Activated effector memory CD4-positive, alpha-beta T cell treated with Interleukin-2 at 50 U/mL for 16 hours (primary cell): ENCODE data around the gene USP54.
A peak's percentile ranks its signal among the peaks of the same experiment; 100 is the strongest.
"Not testable (repeated sequence)": the region's sequence is repeated elsewhere in the genome, so short reads cannot be mapped to it uniquely, and the experiment has no call there.

ENCODE experiments used
- DNase-seq: peaks from one replicate; pipeline ENCODE4 v3.0.0-alpha.2; 2020

Gene USP54

DNA sequence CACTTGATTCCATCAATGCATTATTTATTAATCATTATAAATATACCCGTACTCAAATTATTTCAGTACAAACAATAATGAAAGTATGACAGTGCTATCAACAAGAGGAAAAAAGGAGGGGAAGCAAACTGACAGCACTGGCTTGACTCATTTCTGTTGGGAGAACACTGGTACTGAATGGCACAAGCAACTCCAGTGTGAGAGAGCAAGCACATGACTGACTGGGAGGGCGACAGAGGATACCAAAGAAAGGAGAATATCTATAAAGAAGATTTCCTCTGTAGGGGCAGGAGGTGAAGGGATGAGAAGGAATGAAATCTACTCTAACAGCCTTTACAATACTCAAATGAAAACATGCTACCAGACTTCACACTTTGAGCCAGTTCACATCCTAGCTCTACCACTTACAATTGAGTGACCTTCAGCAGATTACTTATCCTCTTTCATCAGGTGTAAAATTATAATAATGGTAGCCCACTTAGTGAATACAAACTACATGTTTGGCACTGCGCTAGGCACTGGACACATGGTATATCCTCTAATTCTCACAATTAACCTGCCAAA, 1.5 kb downstream of the USP54 start:
- no peak for DNase-seq

DNA sequence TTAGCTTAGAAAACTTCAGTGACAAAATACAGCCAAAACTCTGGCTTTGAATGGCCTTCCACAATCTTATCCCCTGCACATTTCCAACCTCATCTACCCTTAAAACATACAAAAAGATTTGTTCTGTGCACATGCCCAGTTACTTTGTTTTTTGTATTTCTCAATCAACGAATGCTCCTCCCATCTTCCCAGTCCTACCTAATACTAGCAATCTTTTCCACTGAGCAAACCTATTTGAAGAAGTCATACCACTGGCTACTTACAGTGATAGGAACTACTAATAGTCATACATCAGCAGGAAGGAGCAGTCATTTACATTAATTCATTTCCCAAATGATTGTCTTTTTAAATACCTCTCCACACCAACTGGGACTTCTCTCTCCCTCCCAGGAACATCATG, 2.5 kb downstream of the USP54 start:
- no peak for DNase-seq

DNA sequence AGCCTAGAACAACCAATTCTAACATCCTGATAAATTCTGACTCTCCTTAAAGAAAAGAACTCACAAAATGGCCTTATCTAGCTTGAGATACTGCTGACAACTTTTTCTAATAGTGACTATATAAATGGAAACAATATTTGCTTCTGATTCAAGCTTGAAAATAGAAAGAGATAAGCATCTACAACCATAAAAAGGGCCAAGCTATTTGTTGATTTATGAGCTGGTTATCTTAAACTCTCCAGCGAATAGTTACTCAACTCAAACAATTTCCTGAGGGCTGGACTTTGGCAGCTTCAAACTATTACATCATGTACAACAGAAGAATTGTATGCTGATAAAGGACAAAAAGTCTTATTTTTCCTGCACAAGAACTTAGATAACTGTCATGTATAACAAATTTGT, 4.6 kb downstream of the USP54 start:
- no peak for DNase-seq

DNA sequence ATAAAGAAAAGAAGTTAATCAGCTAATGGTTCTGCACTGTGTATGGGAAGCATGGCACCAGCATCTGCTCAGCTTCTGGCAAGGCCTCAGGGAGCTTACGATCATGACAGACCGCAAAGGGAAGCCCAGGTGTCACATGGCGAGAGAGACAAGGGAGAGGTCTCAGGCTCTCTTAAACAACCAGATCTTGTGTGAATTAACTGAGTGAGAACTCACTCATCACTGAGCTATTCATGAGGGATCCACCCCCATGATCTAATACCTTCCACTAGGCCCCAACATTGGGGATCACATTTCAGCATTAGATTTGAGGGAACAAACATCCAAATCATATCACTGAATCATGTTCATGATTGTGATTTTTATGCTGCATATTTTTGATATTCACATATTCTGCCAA, 5.8 kb downstream of the USP54 start:
- DNase-seq: no peak

DNA sequence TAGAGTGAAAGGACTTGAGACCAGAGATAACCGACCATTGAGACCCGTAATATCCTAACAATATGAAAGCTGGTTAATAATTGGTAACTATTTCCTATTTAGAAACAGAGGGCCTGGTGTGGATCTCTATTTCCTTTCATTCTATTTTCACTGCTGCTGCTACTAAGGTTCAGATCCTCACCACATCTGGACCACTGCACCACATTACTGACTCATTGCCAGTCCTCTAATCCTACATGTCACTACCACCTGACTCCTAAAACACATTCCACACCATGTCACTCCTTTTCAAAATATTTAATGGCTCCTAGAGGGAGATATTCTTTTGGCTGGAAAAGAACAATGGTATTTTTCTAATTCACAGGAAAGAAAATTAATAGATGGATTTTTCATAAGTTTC, 6.4 kb downstream of the USP54 start:
- DNase-seq: no peak

DNA sequence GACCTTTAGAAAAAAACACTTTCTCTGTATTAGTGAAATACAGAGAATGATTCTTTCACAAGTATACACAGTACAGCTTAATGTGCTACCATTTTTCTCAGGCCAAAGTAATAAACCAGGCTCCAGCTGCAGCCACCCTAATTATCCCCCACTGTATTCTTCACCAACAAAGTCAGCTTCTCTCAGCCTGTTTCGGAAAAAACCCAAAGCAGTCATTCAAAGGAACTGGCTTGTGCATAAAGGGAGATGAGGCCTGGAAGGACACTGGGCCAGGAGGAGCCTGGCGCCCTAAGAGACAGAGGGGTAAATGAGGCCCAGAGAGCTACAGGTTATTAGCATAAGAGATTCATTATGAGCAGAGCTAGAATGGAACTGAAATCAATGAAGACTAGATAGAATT, 9.2 kb downstream of the USP54 start:
- DNase-seq: no peak

DNA sequence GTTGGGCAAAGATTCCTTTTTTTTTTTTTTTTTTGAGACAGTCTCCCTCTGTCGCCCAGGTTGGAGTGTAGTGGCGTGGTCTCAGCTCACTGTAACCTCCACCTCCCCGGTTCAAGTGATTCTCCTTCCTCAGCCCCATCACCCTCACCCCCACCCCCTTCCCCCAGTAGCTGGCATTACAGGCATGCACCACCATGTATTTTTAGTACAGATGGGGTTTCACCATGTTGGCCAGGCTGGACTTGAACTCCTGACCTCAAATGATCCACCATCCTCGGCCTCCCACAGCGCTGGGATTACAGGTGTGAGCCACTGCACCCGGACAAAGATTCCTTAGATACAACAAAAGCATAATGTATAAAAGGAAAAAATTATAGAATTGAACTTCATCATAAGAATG, 12.2 kb downstream of the USP54 start:
- DNase-seq: not testable (repeated sequence)

DNA sequence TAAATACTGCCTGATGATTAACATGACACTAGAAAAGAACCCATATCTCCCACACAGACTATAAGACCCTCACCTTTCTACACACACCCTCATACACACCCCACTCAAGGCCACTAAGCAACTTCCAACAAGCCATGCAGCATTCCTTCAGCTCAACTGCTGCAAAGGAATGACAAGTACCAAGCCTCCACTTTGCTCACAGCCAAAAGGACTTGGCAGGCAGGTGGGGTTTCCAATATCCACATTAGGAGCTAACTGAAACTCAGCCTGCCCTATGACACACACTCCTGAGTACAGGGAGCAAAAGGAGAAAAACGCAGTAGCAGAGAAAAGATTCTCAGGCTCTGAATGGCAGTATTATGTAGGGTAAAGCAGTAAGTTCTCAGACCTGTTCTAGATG, 13.4 kb downstream of the USP54 start:
- no peak for DNase-seq

DNA sequence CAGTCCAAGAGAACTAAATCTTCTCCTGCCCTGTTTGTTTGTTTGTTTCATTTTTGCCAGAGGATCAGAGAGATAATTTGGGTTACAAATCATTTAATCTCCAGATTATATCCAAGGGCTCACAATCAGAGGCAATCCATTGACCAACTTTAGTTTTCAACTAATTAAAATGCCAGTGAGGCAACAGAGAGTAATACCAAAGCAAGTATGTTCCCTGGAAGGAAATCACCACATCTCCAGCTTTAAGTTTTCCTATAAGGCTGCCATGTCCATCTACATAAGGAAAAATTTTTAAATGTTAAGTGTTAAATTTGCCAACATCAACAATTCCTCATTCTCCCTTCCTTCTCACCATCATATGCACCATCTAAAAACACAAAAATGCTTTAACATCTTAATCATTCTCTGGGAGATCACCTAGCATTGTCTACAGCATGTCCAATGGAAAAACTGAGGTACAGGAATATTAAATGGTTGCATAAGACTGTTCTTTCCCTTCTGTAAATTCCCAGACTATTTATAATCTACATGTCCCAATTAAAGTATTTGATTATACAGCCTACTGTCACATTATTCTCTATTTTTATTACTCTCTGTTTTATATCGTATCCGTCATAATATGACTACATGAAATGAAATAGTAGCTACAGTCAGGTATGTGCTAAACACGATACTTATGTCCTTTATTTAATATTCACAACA, 14.1 kb downstream of the USP54 start:
- DNase-seq: no peak

DNA sequence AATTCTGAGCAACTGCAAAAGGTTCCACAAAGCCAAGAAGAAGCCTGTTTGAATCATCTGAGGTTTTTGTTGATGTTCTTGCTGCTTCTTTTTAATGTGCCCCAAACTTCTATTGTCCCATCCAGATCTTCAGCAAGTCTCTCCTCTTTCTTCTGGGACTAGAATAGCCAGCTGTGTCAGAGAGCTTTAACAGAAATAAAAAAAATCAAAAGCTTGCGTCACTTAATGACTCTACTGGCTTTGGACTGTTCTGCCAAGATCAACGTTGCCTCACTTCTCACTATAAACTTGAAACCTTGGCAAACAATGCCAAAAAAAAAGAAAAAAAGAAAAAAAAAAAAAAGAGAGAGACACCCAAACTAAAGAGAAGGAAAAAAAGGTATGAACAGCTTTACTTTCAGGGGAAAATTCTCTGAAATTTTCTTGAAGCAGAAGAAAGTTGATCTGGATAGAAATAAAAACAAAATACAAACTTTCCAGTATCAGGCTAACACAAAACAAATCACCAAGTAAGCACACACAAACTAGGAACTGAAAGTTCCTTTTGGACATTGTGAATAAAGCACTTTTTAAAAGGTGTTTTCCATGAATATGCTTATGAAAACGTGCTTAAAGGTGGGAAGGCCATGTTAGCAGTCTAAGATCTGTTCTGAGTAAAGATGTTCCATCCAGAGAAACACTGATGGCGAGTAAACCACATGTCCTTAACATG, 14.8 kb downstream of the USP54 start:
- no peak for DNase-seq

DNA sequence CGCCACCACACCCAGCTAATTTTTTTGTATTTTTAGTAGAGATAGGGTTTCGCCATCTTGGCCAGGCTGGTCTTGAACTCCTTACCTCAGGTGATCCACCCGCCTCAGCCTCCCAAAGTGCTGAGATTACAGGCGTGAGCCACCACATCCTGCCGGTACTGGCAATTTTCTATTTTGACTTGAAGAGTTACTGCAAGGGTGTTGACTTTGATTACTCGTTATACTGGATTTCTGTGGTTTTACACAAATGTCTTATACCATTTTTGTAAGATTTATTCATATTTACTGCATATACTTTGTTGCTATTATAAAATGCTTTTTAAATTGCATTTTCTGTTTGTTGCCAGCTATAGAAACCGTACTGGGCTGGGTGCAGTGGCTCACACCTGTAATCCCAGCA, 24.1 kb downstream of the USP54 start:
- not testable (repeated sequence) for DNase-seq

DNA sequence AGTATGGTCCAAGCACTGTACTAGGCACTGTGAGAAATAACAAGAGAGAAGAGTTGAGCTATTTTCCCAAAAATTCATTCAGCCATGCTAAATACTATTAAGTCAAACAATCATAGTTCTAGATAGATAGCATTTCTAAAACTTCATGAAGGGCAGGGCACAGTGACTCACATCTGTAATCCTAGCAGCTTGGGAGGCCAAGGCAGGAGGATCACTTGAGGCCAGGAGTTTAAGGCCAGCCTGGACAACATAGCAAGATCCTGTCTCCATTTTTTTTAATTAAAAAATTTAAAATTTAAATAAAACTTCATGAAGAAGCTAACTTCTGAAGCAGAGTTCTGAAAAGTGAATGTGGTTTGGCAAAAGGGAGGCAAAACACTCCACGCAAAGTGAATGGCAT, 29.9 kb downstream of the USP54 start:
- DNase-seq: no peak

DNA sequence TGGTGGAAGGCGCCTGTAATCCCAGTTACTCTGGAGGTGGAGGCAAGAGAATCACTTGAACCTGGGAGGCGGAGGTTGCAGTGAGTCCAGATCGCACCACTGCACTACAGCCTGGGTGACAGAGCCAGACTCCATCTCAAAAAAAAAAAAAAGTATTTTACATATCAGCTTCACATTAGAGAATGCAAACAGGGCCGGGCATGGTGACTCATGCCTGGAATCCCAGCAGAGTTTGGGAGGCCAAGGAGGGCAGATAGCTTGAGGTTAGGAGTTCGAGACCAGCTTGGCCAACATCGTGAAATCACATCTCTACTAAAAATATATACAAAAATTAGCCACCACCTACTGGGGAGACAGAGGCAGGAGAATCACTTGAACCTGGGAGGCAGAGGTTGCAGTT, 31.6 kb downstream of the USP54 start:
- DNase-seq: no peak

DNA sequence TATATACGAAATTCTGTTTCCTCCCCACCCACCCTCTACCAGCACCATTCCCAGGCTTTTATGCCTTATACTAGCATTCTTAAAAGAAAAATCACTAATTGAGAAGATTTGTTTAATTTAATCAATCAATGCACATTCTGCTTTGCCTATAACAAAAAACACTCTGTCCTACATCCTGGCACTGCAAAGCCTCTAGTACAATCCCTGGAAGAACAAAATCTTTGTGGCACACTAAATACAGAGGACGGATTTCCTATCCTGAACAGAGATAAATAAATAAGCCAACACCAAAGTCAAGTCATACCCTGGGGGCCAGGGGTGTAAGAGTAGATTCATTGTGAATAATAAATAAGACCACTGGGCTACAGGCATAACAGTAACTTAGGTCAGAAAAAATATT, 34.3 kb downstream of the USP54 start:
- DNase-seq: no peak

DNA sequence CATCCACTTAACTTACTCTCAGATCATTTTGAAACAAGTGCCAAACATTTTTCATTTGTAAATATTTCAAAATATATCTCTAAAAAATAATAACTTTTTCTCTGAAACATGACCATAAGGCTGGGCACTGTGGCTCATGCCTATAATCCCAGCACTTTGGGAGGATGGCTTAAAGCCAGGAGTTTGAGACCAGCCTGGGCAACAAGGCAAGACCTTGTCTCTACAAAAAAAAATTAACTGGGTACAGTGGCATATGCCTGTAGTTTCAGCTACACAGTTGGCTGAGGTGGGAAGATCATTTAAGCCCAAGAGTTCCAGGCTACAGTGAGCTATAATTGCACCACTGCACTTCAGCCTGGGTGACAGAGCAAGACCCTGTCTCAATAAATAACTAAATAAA, 36.4 kb downstream of the USP54 start:
- no peak for DNase-seq

DNA sequence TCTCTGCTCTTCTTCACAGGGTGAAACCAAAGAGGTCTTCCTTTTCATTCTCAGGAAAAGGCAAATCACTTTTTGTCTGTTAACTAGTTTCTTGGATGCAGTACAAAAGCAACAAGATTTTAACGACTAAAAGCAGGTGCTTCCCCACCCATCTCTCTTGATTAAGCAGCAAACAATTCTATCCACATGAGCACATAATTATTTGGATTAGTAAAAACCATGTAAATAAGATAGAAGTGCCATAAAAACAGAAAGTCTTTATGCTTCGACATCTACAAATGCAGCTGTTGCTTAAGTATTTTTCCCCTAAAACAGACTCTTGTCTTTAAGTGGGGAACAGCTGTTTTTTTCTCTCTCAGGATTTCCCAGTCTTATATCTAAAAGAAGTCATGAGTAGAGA, 37.4 kb downstream of the USP54 start:
- DNase-seq: no peak

DNA sequence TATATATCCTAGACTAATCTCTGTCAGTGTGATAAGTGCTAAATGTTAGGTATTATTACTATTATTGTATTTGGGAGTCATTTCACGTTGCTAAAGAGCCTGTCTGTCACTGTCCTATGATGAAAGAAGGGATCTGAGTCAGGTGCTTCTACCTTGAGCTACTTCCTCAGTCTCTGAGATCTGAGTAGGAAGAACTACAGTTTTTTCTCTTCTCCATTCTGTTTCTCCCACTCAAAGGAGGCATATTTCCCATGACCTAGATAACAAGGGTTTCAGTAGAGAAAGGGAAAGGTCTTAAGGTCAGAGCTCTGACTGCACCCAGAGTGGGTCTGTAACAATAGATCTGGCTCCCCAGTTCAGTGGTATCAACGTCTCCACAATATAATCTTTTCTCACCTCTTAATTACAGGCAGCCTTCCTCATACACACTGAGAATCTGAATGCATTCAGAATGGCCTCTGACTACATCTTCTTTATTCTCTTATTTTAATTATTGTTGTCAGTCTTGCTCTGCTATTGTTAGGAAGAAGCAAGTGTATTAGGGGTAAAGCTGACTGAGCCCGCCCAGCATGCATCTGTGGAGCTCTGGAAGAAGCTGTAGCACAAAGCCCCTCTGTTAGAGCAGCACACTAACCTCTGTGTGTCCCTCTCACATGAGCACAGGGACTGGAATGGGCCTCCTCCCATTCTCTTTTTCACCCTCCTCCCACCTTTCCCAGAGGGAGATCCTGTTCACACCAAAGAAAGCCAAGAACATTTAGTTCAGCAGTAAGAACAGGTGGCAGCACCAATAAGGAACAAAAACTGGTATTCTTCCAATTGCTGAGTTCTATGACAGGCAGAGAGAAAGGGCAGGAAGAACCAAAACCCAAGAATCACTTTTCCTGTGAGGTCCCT, 38.1 kb downstream of the USP54 start:
- no peak for DNase-seq

DNA sequence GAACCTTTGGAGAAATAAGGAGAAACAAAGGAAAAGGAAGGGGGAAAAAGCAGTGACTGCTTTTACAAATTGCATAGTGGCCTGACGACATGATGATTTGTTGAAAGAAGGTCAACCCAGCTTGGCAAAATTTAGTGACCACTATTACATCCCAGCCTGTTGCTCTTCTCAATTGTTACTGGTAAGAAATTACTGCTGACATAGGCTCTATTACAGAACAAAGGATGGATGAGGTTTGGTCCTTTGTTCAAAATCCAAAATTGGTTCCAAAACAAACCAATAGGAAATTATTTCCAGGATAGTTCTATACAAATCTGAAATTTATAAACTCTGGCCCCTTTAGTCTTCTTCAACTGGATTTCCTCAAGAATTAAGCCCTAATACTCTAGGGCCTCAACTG, 39.6 kb downstream of the USP54 start:
- no peak for DNase-seq

DNA sequence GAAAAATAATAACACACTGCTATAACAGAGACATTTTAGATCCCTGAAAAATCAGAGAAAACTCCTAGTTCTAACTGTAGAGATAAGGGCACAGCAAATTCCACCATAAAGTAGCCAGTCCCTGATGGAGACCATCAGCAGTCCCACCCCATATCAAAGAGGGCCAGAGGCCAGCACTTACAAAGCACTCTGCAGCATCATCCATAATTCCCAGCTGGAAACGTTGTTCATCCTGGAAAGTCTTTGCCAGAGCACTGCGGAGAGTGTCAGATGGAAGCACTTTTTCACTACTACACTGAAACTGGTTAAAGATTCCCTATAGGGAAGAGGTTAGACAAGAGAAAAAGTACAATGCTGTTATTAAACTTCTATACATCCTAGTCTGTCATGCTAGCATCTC, 45.8 kb downstream of the USP54 start:
- no peak for DNase-seq

DNA sequence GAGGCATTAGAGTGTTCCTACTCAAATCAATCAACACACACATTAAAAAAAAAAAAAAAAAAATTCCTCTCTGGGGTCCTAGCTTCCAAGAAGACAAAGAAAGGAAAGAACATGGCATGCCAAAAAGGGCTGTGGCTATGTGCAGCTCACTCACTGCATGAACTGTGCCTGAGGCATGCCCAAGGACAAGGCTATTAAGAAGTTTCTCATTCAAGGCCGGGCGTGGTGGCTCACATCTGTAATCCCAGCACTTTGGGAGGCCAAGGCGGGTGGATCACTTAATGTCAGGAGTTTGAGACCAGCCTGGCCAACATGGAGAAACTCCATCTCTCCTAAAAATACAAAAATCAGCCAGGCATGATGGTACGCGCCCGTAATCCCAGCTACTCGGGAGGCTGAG, 53.4 kb downstream of the USP54 start:
- DNase-seq: no peak

DNA sequence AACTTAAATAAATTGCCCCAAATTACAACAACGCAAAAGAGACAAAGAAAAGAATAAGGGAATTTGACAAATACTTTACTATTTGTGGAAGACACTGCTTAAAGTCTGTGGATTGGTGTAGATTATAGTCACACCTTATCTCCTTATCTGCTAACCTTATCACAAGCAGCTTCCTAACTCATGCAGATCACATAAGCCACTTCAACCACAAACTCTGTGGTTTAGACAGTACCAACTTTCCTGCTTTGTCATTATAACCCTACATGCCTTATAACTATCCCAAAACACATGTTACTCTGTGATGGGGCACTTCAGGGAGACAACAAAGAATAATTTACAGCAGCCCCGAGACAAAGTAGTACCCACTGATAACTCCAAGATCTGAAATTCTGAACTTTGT, 53.9 kb downstream of the USP54 start:
- DNase-seq: no peak

DNA sequence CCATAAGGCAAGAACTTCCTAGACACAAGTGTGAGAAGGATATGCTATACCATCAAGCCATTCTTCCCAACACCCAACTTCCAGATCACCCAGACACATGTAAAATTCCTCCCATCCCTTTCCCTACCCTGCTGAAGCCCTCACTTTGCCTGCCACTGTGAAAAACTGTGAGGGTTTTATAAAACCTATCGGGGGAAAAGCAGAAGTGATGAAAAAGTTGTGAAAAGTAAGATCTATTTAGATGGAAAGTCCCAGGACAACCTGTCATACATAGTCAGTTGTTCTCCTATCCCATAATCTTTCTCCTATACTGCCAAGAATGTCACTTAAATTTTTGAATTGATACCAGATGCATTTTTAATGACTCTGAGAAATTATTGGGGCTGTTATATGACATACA, 56.3 kb downstream of the USP54 start:
- DNase-seq: no peak

DNA sequence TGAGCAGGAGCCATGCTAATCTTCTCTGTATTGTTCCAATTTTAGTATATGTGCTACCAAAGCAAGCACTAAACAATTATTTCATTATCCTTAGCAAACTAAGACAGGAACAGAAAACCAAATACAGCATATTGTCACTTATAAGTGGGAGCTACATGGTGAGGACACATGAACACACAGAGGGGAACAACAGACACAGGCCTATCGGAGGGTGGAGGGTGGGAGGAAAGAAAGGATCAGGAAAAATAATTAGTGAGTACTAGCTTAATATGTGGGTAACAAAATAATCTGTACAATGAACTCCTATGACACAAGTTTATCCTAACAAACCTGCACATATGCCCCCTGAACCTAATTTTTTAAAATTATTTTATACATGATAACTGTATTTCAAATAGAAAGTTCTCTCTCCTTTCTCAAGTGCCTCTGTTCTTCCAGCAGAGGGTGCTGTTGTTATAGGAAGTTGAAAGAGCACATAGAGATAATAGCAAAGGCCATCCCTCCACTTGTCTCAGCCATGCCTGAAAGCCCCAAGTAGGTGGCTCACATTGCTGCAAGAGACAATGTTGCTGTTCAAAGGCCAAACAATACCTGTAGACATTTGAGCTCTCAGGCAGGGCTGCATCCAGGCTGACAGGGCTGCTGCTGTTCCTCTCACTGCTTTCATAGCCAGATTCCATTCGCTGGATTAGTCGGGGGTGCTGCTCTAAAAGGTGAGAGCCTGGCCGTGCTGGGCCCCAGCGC, 61.9 kb downstream of the USP54 start:
- DNase-seq: peak; percentile 10
